Measurements from ENCODE around the gene TMEM156. TPM values are rescaled to one million over a fixed set of nuclear protein-coding genes. Genes with fewer than 3 reads are reported as not detected.

Gene TMEM156
- polyA plus RNA-seq, 1 donor from 2014 or later, result not detected

DNA sequence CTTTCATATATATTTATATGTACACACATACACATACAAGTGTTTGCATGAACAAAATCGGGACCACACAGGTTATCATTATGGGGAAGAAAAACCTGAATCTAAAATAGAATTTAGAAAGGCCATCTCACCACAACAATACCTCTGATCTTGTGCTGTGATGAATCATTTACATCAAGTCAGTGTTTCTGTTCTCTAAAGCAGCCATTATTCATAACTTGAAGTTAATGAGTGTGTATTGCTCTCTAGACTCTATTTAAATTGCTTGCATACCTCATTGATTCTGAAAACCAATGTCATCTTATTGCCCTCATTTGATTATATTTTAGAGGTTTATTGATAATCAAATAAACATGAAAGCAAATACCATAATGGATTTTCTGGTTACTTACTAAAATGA, 93.0 kb downstream of the TMEM156 start:
- Histone ChIP-seq H3K27ac (ENCODE audit: low read length) (no peak overlapping the region), H3K4me3 (ENCODE audit: low read length) (no peak overlapping the region), H3K9ac (ENCODE audit: low read length) (no peak overlapping the region), H3K4me2 (ENCODE audit: low read length) (no peak overlapping the region), H3K27me3 (ENCODE audit: insufficient read depth, low read depth, low read length) (no peaks in the 10 kb centered on the region), H3K36me3 (ENCODE audit: insufficient read depth, low read length) (no peaks in the 10 kb centered on the region), H3F3A (ENCODE audit: insufficient read depth, low read length, poor library complexity, severe bottlenecking) (no peaks in the 10 kb centered on the region), H3K9me2 (ENCODE audit: insufficient read depth, low read length) (no peaks in the 10 kb centered on the region), H3K79me2 (replicated peaks; ENCODE audit: insufficient read depth, low read length) (no peaks in the 10 kb centered on the region), H3K9me3 (ENCODE audit: low read length) (no peaks in the 10 kb centered on the region), H2AFZ (ENCODE audit: low read depth, low read length) (no peak overlapping the region), H4K20me1 (ENCODE audit: insufficient read depth) (no peaks in the 10 kb centered on the region)
- no peak for TF ChIP-seq RAD21 (conservative IDR thresholded peaks at IDR 0.05)
- TF ChIP-seq MXI1 (conservative IDR thresholded peaks at IDR 0.05; ENCODE audit: poor library complexity, severe bottlenecking), result no peak
- TF ChIP-seq EP300 (conservative IDR thresholded peaks at IDR 0.05; ENCODE audit: poor library complexity, severe bottlenecking), result no peak
- TF ChIP-seq CTCF (IDR thresholded peaks at IDR 0.05; ENCODE audit: poor library complexity, severe bottlenecking), result no peak
- TF ChIP-seq TAF1 (IDR thresholded peaks at IDR 0.05; ENCODE audit: low read depth), result no peak
- no peak for TF ChIP-seq SMC3 (conservative IDR thresholded peaks at IDR 0.05; ENCODE audit: poor library complexity)
- TF ChIP-seq, protein P1, sequence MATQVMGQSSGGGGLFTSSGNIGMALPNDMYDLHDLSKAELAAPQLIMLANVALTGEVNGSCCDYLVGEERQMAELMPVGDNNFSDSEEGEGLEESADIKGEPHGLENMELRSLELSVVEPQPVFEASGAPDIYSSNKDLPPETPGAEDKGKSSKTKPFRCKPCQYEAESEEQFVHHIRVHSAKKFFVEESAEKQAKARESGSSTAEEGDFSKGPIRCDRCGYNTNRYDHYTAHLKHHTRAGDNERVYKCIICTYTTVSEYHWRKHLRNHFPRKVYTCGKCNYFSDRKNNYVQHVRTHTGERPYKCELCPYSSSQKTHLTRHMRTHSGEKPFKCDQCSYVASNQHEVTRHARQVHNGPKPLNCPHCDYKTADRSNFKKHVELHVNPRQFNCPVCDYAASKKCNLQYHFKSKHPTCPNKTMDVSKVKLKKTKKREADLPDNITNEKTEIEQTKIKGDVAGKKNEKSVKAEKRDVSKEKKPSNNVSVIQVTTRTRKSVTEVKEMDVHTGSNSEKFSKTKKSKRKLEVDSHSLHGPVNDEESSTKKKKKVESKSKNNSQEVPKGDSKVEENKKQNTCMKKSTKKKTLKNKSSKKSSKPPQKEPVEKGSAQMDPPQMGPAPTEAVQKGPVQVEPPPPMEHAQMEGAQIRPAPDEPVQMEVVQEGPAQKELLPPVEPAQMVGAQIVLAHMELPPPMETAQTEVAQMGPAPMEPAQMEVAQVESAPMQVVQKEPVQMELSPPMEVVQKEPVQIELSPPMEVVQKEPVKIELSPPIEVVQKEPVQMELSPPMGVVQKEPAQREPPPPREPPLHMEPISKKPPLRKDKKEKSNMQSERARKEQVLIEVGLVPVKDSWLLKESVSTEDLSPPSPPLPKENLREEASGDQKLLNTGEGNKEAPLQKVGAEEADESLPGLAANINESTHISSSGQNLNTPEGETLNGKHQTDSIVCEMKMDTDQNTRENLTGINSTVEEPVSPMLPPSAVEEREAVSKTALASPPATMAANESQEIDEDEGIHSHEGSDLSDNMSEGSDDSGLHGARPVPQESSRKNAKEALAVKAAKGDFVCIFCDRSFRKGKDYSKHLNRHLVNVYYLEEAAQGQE (IDR thresholded peaks at IDR 0.05; ENCODE audit: borderline replicate concordance), result no peak

GRCh38 chr4:38935391-38936073, 96.7 kb downstream of the TMEM156 start:
- no peaks in the 10 kb centered on the region for H3K36me3 ChIP-seq (ENCODE audit: insufficient read depth, low read length)
- no peak overlapping the region for H3K27ac ChIP-seq (ENCODE audit: low read length)
- no peaks in the 10 kb centered on the region for H3F3A ChIP-seq (ENCODE audit: insufficient read depth, low read length, poor library complexity, severe bottlenecking)

More at GRCh38 chr4:38935391-38936073, 96.7 kb downstream of the TMEM156 start:
- H2AFZ ChIP-seq (ENCODE audit: low read depth, low read length), result no peak overlapping the region
- H3K27me3 ChIP-seq (ENCODE audit: insufficient read depth, low read depth, low read length), result no peaks in the 10 kb centered on the region
- H3K4me2 ChIP-seq (ENCODE audit: low read length), result no peak overlapping the region
- TF ChIP-seq EP300 (conservative IDR thresholded peaks at IDR 0.05; ENCODE audit: poor library complexity, severe bottlenecking), result no peak
- TF ChIP-seq RAD21 (conservative IDR thresholded peaks at IDR 0.05), result no peak
- TF ChIP-seq TAF1 (IDR thresholded peaks at IDR 0.05; ENCODE audit: low read depth), result no peak
- no peak for TF ChIP-seq CTCF (IDR thresholded peaks at IDR 0.05; ENCODE audit: poor library complexity, severe bottlenecking)
- TF ChIP-seq, protein P1 (IDR thresholded peaks at IDR 0.05; ENCODE audit: borderline replicate concordance), result no peak
- TF ChIP-seq EZH2 (IDR thresholded peaks at IDR 0.05; ENCODE audit: borderline replicate concordance, insufficient read depth, low read length, poor library complexity, severe bottlenecking), result no peak
- TF ChIP-seq POLR2AphosphoS5 (IDR thresholded peaks at IDR 0.05), result no peak
- TF ChIP-seq SMC3 (conservative IDR thresholded peaks at IDR 0.05; ENCODE audit: poor library complexity), result no peak
- TF ChIP-seq MXI1 (conservative IDR thresholded peaks at IDR 0.05; ENCODE audit: poor library complexity, severe bottlenecking), result no peak
- H3K4me3 ChIP-seq (ENCODE audit: low read length), result no peak overlapping the region
- no peaks in the 10 kb centered on the region for H3K79me2 ChIP-seq (replicated peaks; ENCODE audit: insufficient read depth, low read length)
- H3K9me2 ChIP-seq (ENCODE audit: insufficient read depth, low read length), result no peaks in the 10 kb centered on the region
- no peak overlapping the region for H3K9ac ChIP-seq (ENCODE audit: low read length)
- H4K20me1 ChIP-seq (ENCODE audit: insufficient read depth), result no peaks in the 10 kb centered on the region
- no peaks in the 10 kb centered on the region for H3K9me3 ChIP-seq (ENCODE audit: low read length)

Data from neural cell (in vitro differentiated cells).